GM12878 (cell line): ENCODE data around the gene PLCD1. TPM values are rescaled to one million over a fixed set of nuclear protein-coding genes. Genes with fewer than 3 reads are reported as not detected.

ENCODE experiments used
- ATAC-seq: fragments of 200-7000 bp; cut with Tn5 transposase; 3 replicates; pipeline ENCODE4 v1.9.1; 2020; ENCODE audit warnings: mild to moderate bottlenecking, moderate library complexity
- BruUV-seq: library from RNA; stranded (reverse); fragments of 400-500 nt; replicated peaks from 2 replicates; lab custom pipeline; 2021; lab: Mats Ljungman, UMichigan
- CTCF ChIA-PET: fragments of 300-600 bp; sonication (Branson Sonifier 250); formaldehyde crosslinking; extraction: SDS; loops from one replicate; lab custom pipeline; 2021; ENCODE audit warnings: inconsistent platforms; lab: Yijun Ruan, JAX
- POLR2A ChIA-PET: fragments of 350-600 bp; formaldehyde crosslinking; extraction: SDS; loops from one replicate; lab custom pipeline; 2021; ENCODE audit warnings: inconsistent platforms; lab: Charles Lee
- RAD21 ChIA-PET: fragments of 300-600 bp; sonication (Branson Sonifier 250); formaldehyde crosslinking; loops from one replicate; lab custom pipeline; 2023; ENCODE audit warnings: antibody characterized with exemption; ENCODE audit not compliant: unreplicated experiment; lab: Charles Lee
- SMC1A ChIA-PET: fragments of 300-600 bp; sonication (Branson Sonifier 250); formaldehyde crosslinking; loops from one replicate; lab custom pipeline; 2023; ENCODE audit not compliant: unreplicated experiment, uncharacterized antibody; lab: Charles Lee
- DNase-seq: peaks from one replicate; pipeline ENCODE4 v3.0.0-alpha.2; 2011; ENCODE audit warnings: low read depth, low spot score
- FAIRE-seq: peaks from 3 replicates; lab custom pipeline; 2011; peaks lifted over from hg19 to GRCh38; lab: Jason Lieb, UNC
- H2AFZ ChIP-seq: 2 replicates; pipeline ENCODE4 v1.6.0; 2011; ENCODE audit warnings: low read depth, low read length, control low read depth; ENCODE audit not compliant: control insufficient read depth
- H3K27ac ChIP-seq: 2 replicates; pipeline ENCODE4 v1.5.1; 2011; ENCODE audit warnings: control low read depth; ENCODE audit not compliant: control insufficient read depth, insufficient read depth
- H3K27me3 ChIP-seq, 2 experiments: replicated peaks in 1 of 2; 2 replicates each; pipeline versions ENCODE4 v1.6.0 to v1.6.1; 2011; ENCODE audit warnings: low read length in 1 of 2; ENCODE audit not compliant: control insufficient read depth in 2 of 2, insufficient read depth in 2 of 2
- H3K36me3 ChIP-seq, 2 experiments: 2 replicates each; pipeline ENCODE4 v1.5.1; 2011; ENCODE audit warnings: low read length in 1 of 2; ENCODE audit not compliant: control insufficient read depth in 2 of 2, insufficient read depth in 2 of 2
- H3K4me1 ChIP-seq: 2 replicates; pipeline ENCODE4 v1.6.1; 2011; ENCODE audit warnings: mild to moderate bottlenecking, low read length, moderate library complexity, mixed read lengths; ENCODE audit not compliant: control insufficient read depth, insufficient read depth
- H3K4me2 ChIP-seq: 2 replicates; pipeline ENCODE4 v1.6.0; 2011; ENCODE audit warnings: control low read depth; ENCODE audit not compliant: control insufficient read depth, insufficient read depth
- H3K4me3 ChIP-seq: fragments of 200-600 bp; sonication (generic); 2 replicates; pipeline ENCODE4 v1.5.1; 2016
- H3K79me2 ChIP-seq: 2 replicates; pipeline ENCODE4 v1.6.0; 2011; ENCODE audit warnings: low read length; ENCODE audit not compliant: control insufficient read depth, insufficient read depth
- H3K9ac ChIP-seq: 2 replicates; pipeline ENCODE4 v1.8.0; 2011; ENCODE audit warnings: low read length, control low read depth, mixed read lengths; ENCODE audit not compliant: control insufficient read depth, insufficient read depth
- H3K9me3 ChIP-seq: replicated peaks from 3 replicates; pipeline ENCODE4 v1.5.1; 2011; ENCODE audit warnings: mild to moderate bottlenecking, low read length; ENCODE audit not compliant: control insufficient read depth, insufficient read depth
- H4K20me1 ChIP-seq: 2 replicates; pipeline ENCODE4 v1.6.0; 2011; ENCODE audit not compliant: control insufficient read depth, insufficient read depth
- ATF3 ChIP-seq: IDR thresholded peaks from 2 replicates; pipeline ENCODE4 v1.6.1; 2011; ENCODE audit warnings: low read depth, mild to moderate bottlenecking, low read length, moderate library complexity, borderline replicate concordance; ENCODE audit errors: extremely low read depth
- BCLAF1 ChIP-seq: fragments of 450-650 bp; IDR thresholded peaks from 2 replicates; pipeline ENCODE4 v1.6.1; 2017; ENCODE audit warnings: antibody characterized with exemption, mild to moderate bottlenecking, moderate library complexity
- CBX3 ChIP-seq: fragments of 200-600 bp; sonication (generic); IDR thresholded peaks from 2 replicates; pipeline ENCODE4 v1.6.1; 2016; ENCODE audit warnings: low read depth, borderline replicate concordance
- EED ChIP-seq: sonication (generic); IDR thresholded peaks from 2 replicates; pipeline ENCODE4 v1.6.1; 2016; ENCODE audit warnings: antibody characterized with exemption, low read depth
- HDGF ChIP-seq: fragments of 450-650 bp; IDR thresholded peaks from 2 replicates; pipeline ENCODE4 v1.6.1; 2016; ENCODE audit warnings: antibody characterized with exemption
- IKZF2 ChIP-seq, 2 experiments: fragments of 450-650 bp; IDR thresholded peaks; 2 replicates each; pipeline ENCODE4 v1.6.1; 2017; ENCODE audit warnings: mild to moderate bottlenecking in 2 of 2, moderate library complexity in 2 of 2
- IRF5 ChIP-seq: fragments of 450-650 bp; IDR thresholded peaks from 2 replicates; pipeline ENCODE4 v1.6.1; 2017; ENCODE audit warnings: borderline replicate concordance
- LARP7 ChIP-seq: fragments of 450-650 bp; IDR thresholded peaks from 2 replicates; pipeline ENCODE4 v1.6.1; 2017; ENCODE audit warnings: mild to moderate bottlenecking
- MEF2B ChIP-seq: fragments of 450-650 bp; IDR thresholded peaks from 2 replicates; pipeline ENCODE4 v1.6.1; 2018; ENCODE audit warnings: mild to moderate bottlenecking, moderate library complexity; ENCODE audit not compliant: partially characterized antibody, poor library complexity, severe bottlenecking
- MTA2 ChIP-seq: fragments of 450-650 bp; IDR thresholded peaks from 2 replicates; pipeline ENCODE4 v1.6.1; 2016; ENCODE audit warnings: low read depth, mild to moderate bottlenecking, moderate library complexity
- NFXL1 ChIP-seq: fragments of 450-650 bp; IDR thresholded peaks from 2 replicates; pipeline ENCODE4 v1.6.1; 2017; ENCODE audit warnings: antibody characterized with exemption, mild to moderate bottlenecking, borderline replicate concordance
- PAX5 ChIP-seq: IDR thresholded peaks from 2 replicates; pipeline ENCODE4 v1.6.1; 2011; ENCODE audit warnings: low read depth, low read length, borderline replicate concordance
- POLR2A ChIP-seq: IDR thresholded peaks from 2 replicates; pipeline ENCODE4 v1.6.1; 2011; ENCODE audit warnings: low read depth, mild to moderate bottlenecking, low read length
- POLR2AphosphoS2 ChIP-seq: IDR thresholded peaks from 2 replicates; pipeline ENCODE4 v1.6.1; 2011; ENCODE audit warnings: low read depth, mild to moderate bottlenecking, low read length, improper control_type of control experiment, moderate library complexity
- RB1 ChIP-seq: fragments of 450-650 bp; formaldehyde crosslinking; IDR thresholded peaks from 2 replicates; pipeline ENCODE4 v1.6.1; 2017; ENCODE audit warnings: mild to moderate bottlenecking, borderline replicate concordance
- RELB ChIP-seq: fragments of 450-650 bp; IDR thresholded peaks from 2 replicates; pipeline ENCODE4 v1.6.1; 2017; ENCODE audit warnings: low read depth, mild to moderate bottlenecking, moderate library complexity
- SP1 ChIP-seq: IDR thresholded peaks from one replicate; pipeline ENCODE4 v1.6.1; 2011; ENCODE audit warnings: low read depth, low read length
- SREBF2 ChIP-seq: IDR thresholded peaks from 2 replicates; pipeline ENCODE4 v1.6.1; 2012; ENCODE audit warnings: mild to moderate bottlenecking, low read length
- TCF7 ChIP-seq: IDR thresholded peaks from 2 replicates; pipeline ENCODE4 v1.6.1; 2014; ENCODE audit warnings: antibody characterized with exemption, borderline replicate concordance
- WGBS: methylation state at CpG from one replicate; pipeline ENCODE4 v1.1.6; 2016; ENCODE audit warnings: low lambda C conversion rate; ENCODE audit not compliant: insufficient replicate concordance, insufficient coverage; ENCODE audit errors: missing lambda C conversion rate; 5-methylcytosine and 5-hydroxymethylcytosine counted together
- in situ Hi-C: fragments of 300-500 bp; cut with MboI; formaldehyde crosslinking; loops from 9 replicates; pipeline ENCODE4 v1.14.3; 2018; ENCODE audit warnings: mixed read lengths
- intact Hi-C: fragments of 100-400 bp; cut with micrococcal nuclease; formaldehyde crosslinking; loops from one replicate; pipeline ENCODE4 v1.14.2; 2022; ENCODE audit not compliant: unreplicated experiment
- polyA plus RNA-seq, 11 experiments: library from polyadenylated mRNA; depleted of rRNA in 4 of 11; unstranded in 6 of 11; stranded (reverse) in 5 of 11; fragments of >200 nt; fragmentation: Nextera tagmentation in 4 of 11; fragmentation: Illumina TruSeq in 1 of 11; extraction: Ambion mirVana in 4 of 11; extraction: Trizol in 1 of 11; gene quantifications; 1 replicate in 1 of 11; 2 replicates in 10 of 11; pipeline versions ENCODE4 v1.2.1 to v1.2.3, GENCODE V29; 2011 to 2016; ENCODE audit warnings: inconsistent platforms in 2 of 11, missing spikeins in 2 of 11, low read depth in 1 of 11
- total RNA-seq, 4 experiments: library from RNA; depleted of rRNA in 3 of 4; stranded (reverse); fragments of >200 nt in 3 of 4; fragmentation: Illumina TruSeq in 1 of 4; extraction: Trizol in 1 of 4; gene quantifications; 2 replicates each; pipeline versions ENCODE4 v1.2.1 to v1.2.3, GENCODE V29; 2013 to 2021

The PLCD1 gene
- total and polyA plus RNA-seq, 10 of the 15 experiments (the other 5 are each of a cell fraction or from before 2014, with no cell fraction given) = 0.20 to 3.9 (median 1.2) TPM; not detected in 1

- POLR2A ChIA-PET = interaction anchor here (0.6 kb wide), 1 partner anchor 82 kb away, joined by 3 read pairs; no protein-coding TSS in a partner anchor
- H3K9me3 ChIP-seq = no peaks in the 10 kb centered on the region
- TF ChIP-seq IRF5 (no peak), TCF7 (no peak), SREBF2 (no peak), IKZF2 (IDR thresholded peaks at IDR 0.05) (no peak), MEF2B (no peak), RB1 (no peak), HDGF (no peak), POLR2AphosphoS2 (no peak), POLR2A (no peak), BCLAF1 (no peak), ATF3 (no peak), NFXL1 (no peak), CBX3 (no peak), PAX5 (no peak), RELB (no peak), EED (no peak), LARP7 (no peak), SP1 (no peak), MTA2 (no peak)
These were observed 64.7 kb downstream of the PLCD1 start for GRCh38 chr3:37964716-37965115.

More at GRCh38 chr3:37964716-37965115, 64.7 kb downstream of the PLCD1 start:
- WGBS = 0% methylated on average over 1 of the region's 1 CpG
- ATAC-seq = no peak
- Histone ChIP-seq H3K4me1 (no peaks in the 10 kb centered on the region), H2AFZ (no peak overlapping the region), H3K27ac (no peak overlapping the region), H4K20me1 (no peaks in the 10 kb centered on the region), H3K4me2 (no peak overlapping the region), H3K79me2 (no peaks in the 10 kb centered on the region), H3K4me3 (no peak overlapping the region), H3K36me3 (no peaks in the 10 kb centered on the region), H3K27me3 (no peaks in the 10 kb centered on the region), H3K9ac (no peak overlapping the region)
- ChIA-PET RAD21 (interaction anchor here (1.0 to 7.4 kb wide), 3 partner anchors 65 to 111 kb away, joined by 3 to 111 read pairs (median 4); no protein-coding TSS in a partner anchor), CTCF (interaction anchor here (1.0 to 5.5 kb wide), 6 partner anchors 9 to 1035 kb away, joined by 3 to 41 read pairs (median 14); no protein-coding TSS in a partner anchor), SMC1A (interaction anchor here (0.8 to 1.3 kb wide), 4 partner anchors 13 to 98 kb away, joined by 3 to 5 read pairs (median 3); no protein-coding TSS in a partner anchor)
- DNase-seq = no peak
- in situ Hi-C loops (loop anchor here (5.0 kb wide), 1 partner anchor 107 kb away; no protein-coding TSS in a partner anchor), intact Hi-C loops (no loop called here)
- no TSS peak for BruUV-seq
- FAIRE-seq = no peak
